HepG2 (cell line): ENCODE data around the gene DAAM2. TPM values are rescaled to one million over a fixed set of nuclear protein-coding genes. Genes with fewer than 3 reads are reported as not detected.

Experiments used
- ARID2 ChIP-seq: sonication (generic); formaldehyde crosslinking; IDR thresholded peaks from 2 replicates; pipeline ENCODE4 v1.8.1; 2022; ENCODE audit warnings: mild to moderate bottlenecking, missing genetic modification reagents, borderline replicate concordance
- CEBPG ChIP-seq: IDR thresholded peaks from 2 replicates; pipeline ENCODE4 v1.6.1; 2016
- DMTF1 ChIP-seq: sonication (generic); formaldehyde crosslinking; IDR thresholded peaks from 2 replicates; pipeline ENCODE4 v1.4.0; 2020; ENCODE audit warnings: mild to moderate bottlenecking, missing genetic modification reagents
- HNF1B ChIP-seq: sonication (generic); formaldehyde crosslinking; IDR thresholded peaks from 2 replicates; pipeline ENCODE4 v1.5.1; 2020; ENCODE audit warnings: mild to moderate bottlenecking, moderate library complexity, missing genetic modification reagents
- MXI1 ChIP-seq: IDR thresholded peaks from 3 replicates; pipeline ENCODE4 v1.6.1; 2012; ENCODE audit warnings: low read depth, low read length, inconsistent platforms, borderline replicate concordance
- MZF1 ChIP-seq: sonication (generic); formaldehyde crosslinking; IDR thresholded peaks from 2 replicates; pipeline ENCODE4 v1.8.1; 2023; ENCODE audit warnings: mild to moderate bottlenecking, missing genetic modification reagents, borderline replicate concordance
- NCOA2 ChIP-seq: sonication (generic); formaldehyde crosslinking; IDR thresholded peaks from 2 replicates; pipeline ENCODE4 v1.8.0; 2022; ENCODE audit warnings: inconsistent platforms
- NRL ChIP-seq: sonication (generic); formaldehyde crosslinking; IDR thresholded peaks from 2 replicates; pipeline ENCODE4 v1.5.0; 2020; ENCODE audit warnings: missing genetic modification reagents, mild to moderate bottlenecking, moderate library complexity, borderline replicate concordance
- PHF20 ChIP-seq: sonication (generic); formaldehyde crosslinking; IDR thresholded peaks from 2 replicates; pipeline ENCODE4 v1.5.0; 2020; ENCODE audit warnings: mild to moderate bottlenecking, missing genetic modification reagents
- POGZ ChIP-seq: sonication (generic); formaldehyde crosslinking; IDR thresholded peaks from 2 replicates; pipeline ENCODE4 v1.4.0; 2020; ENCODE audit warnings: mild to moderate bottlenecking, missing genetic modification reagents
- RORA ChIP-seq: sonication (generic); formaldehyde crosslinking; IDR thresholded peaks from 2 replicates; pipeline ENCODE4 v1.5.0; 2020; ENCODE audit warnings: mild to moderate bottlenecking, missing genetic modification reagents, moderate library complexity
- TBX2 ChIP-seq: sonication (generic); formaldehyde crosslinking; IDR thresholded peaks from 2 replicates; pipeline ENCODE4 v1.5.0; 2020; ENCODE audit warnings: missing genetic modification reagents, mild to moderate bottlenecking, borderline replicate concordance
- U2AF2 ChIP-seq: fragments of 200-400 bp; formaldehyde crosslinking; IDR thresholded peaks from 2 replicates; pipeline ENCODE4 v1.6.1; 2017; ENCODE audit warnings: low read depth, mild to moderate bottlenecking, low read length
- ZFX ChIP-seq: sonication (generic); formaldehyde crosslinking; IDR thresholded peaks from 2 replicates; pipeline ENCODE4 v1.4.0; 2020; ENCODE audit warnings: mild to moderate bottlenecking, low read depth, missing genetic modification reagents, moderate library complexity
- ZNF317 ChIP-seq: sonication (generic); formaldehyde crosslinking; IDR thresholded peaks from 2 replicates; pipeline ENCODE4 v1.5.0; 2020; ENCODE audit warnings: mild to moderate bottlenecking, missing genetic modification reagents
- ZNF616 ChIP-seq: sonication (generic); formaldehyde crosslinking; IDR thresholded peaks from 2 replicates; pipeline ENCODE4 v1.5.0; 2020; ENCODE audit warnings: low read depth, mild to moderate bottlenecking, missing genetic modification reagents
- ZNF710 ChIP-seq: sonication (generic); formaldehyde crosslinking; IDR thresholded peaks from 2 replicates; pipeline ENCODE4 v1.5.0; 2020; ENCODE audit warnings: mild to moderate bottlenecking, missing genetic modification reagents, borderline replicate concordance
- polyA plus RNA-seq, 8 experiments: library from polyadenylated mRNA; depleted of rRNA in 3 of 8; stranded (reverse) in 7 of 8; unstranded in 1 of 8; fragments of >200 nt; fragmentation: Illumina TruSeq in 4 of 8; extraction: Trizol in 4 of 8; gene quantifications; 2 replicates each; pipeline versions ENCODE4 v1.2.1 to v1.2.3, GENCODE V29; 2011 to 2016; ENCODE audit warnings: low read depth in 4 of 8, missing spikeins in 1 of 8, mixed read lengths in 1 of 8; ENCODE audit not compliant: insufficient read depth in 1 of 8
- total RNA-seq, 5 experiments: library from RNA; depleted of rRNA; stranded (reverse); fragments of >200 nt; fragmentation: Illumina TruSeq; extraction: Trizol; gene quantifications; 2 replicates each; pipeline ENCODE4 v1.2.3, GENCODE V29; 2016; ENCODE audit warnings: low read depth in 1 of 5
- TF ChIP-seq, protein P1 (sequence below): sonication (generic); formaldehyde crosslinking; IDR thresholded peaks from 2 replicates; pipeline ENCODE4 v1.4.0; 2020; ENCODE audit warnings: missing genetic modification reagents, mild to moderate bottlenecking, borderline replicate concordance
- TF ChIP-seq, protein P2 (sequence below): IDR thresholded peaks from 2 replicates; pipeline ENCODE4 v1.6.1; 2018; ENCODE audit warnings: missing genetic modification reagents

The DAAM2 gene
- total and polyA plus RNA-seq, 2 of the 13 experiments (the other 11 are each of a cell fraction or from before 2014, with no cell fraction given): 0.01 TPM; not detected in 1

DNA sequence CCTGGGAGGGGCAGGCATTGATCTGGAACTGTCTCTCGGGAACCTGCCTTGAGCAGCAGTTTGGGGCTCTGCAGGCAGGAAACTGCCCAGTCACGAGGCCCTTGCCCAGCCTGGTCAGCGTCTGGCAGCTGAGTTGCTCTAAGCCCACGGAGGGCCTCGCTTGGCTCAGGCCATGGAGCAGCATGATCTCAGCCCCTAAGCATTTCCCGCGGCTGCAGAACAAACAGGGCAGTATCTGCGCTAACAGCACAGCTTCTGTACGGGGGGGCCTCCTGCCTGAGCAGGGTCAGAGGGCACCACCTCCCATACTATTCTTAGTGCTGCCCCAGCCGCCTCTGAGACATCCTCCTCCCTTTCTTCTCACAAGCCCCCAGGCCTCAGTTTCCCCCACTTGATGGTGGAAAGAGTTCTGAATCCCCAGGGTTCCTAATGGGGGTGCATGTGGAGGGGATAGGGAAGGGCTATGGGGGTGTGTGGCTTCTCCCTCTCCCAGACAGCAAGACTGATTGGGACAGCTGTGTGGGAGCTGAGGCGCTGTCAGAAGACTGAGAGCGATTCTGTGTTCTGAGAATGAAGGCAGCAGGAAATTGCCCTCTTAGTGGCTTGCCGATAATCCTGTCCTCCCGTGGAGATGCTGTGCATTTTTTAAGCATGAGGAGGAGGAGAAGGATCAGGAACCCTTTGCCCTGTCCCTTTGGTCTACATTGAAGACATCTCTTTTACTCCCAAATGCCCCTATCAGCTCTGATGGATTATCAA, 95.7 kb downstream of the DAAM2 start (continued):
- TF ChIP-seq MZF1: no peak
- no peak for TF ChIP-seq RORA (CRISPR knock-in tag)
- peak; percentile 14; the same call in 1 of the 2 replicates for TF ChIP-seq NCOA2 (CRISPR knock-in tag)
- peak; percentile 42; the same call in 1 of the 2 replicates for TF ChIP-seq PHF20
- peak; percentile 78 for TF ChIP-seq ZFX (CRISPR knock-in tag)
- 0 out of 2 replicates have a peak, but pooled peaks have one; percentile 42 for TF ChIP-seq ZNF317 (CRISPR knock-in tag)
- no peak for TF ChIP-seq U2AF2
- TF ChIP-seq TBX2: peak; percentile 64; the same call in 1 of the 2 replicates
- no peak for TF ChIP-seq CEBPG (CRISPR knock-in tag)
- TF ChIP-seq ARID2: no peak
- no peak for TF ChIP-seq MXI1
- TF ChIP-seq, protein P1, sequence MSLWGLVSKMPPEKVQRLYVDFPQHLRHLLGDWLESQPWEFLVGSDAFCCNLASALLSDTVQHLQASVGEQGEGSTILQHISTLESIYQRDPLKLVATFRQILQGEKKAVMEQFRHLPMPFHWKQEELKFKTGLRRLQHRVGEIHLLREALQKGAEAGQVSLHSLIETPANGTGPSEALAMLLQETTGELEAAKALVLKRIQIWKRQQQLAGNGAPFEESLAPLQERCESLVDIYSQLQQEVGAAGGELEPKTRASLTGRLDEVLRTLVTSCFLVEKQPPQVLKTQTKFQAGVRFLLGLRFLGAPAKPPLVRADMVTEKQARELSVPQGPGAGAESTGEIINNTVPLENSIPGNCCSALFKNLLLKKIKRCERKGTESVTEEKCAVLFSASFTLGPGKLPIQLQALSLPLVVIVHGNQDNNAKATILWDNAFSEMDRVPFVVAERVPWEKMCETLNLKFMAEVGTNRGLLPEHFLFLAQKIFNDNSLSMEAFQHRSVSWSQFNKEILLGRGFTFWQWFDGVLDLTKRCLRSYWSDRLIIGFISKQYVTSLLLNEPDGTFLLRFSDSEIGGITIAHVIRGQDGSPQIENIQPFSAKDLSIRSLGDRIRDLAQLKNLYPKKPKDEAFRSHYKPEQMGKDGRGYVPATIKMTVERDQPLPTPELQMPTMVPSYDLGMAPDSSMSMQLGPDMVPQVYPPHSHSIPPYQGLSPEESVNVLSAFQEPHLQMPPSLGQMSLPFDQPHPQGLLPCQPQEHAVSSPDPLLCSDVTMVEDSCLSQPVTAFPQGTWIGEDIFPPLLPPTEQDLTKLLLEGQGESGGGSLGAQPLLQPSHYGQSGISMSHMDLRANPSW (CRISPR knock-in tag): no peak
- peak; percentile 76 for TF ChIP-seq HNF1B
- TF ChIP-seq DMTF1 (CRISPR knock-in tag): no peak
- TF ChIP-seq ZNF710 (CRISPR knock-in tag): no peak
- peak; percentile 66 for TF ChIP-seq POGZ
- TF ChIP-seq ZNF616: no peak
- 0 out of 2 replicates have a peak, but pooled peaks have one; percentile 58 for TF ChIP-seq NRL (CRISPR knock-in tag)
- TF ChIP-seq, protein P2, sequence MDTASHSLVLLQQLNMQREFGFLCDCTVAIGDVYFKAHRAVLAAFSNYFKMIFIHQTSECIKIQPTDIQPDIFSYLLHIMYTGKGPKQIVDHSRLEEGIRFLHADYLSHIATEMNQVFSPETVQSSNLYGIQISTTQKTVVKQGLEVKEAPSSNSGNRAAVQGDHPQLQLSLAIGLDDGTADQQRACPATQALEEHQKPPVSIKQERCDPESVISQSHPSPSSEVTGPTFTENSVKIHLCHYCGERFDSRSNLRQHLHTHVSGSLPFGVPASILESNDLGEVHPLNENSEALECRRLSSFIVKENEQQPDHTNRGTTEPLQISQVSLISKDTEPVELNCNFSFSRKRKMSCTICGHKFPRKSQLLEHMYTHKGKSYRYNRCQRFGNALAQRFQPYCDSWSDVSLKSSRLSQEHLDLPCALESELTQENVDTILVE (CRISPR knock-in tag): no peak
